SK-N-SH (cell line): Measurements from ENCODE around the gene METRNL. TPM values are rescaled to one million over a fixed set of nuclear protein-coding genes. Genes with fewer than 3 reads are reported as not detected.

ENCODE experiments used
- CTCF ChIA-PET: fragments of 300-600, 350-600 bp; formaldehyde crosslinking; extraction: SDS; loops from one replicate; lab custom pipeline; 2021; lab: Yijun Ruan, JAX
- POLR2A ChIA-PET: fragments of 350-600 bp; sonication (Branson Sonifier 250); formaldehyde crosslinking; extraction: SDS; loops from one replicate; lab custom pipeline; 2020; ENCODE audit warnings: antibody characterized with exemption, inconsistent platforms; lab: Yijun Ruan, JAX
- DNase-seq: peaks from one replicate; pipeline ENCODE4 v3.0.0; 2012
- H2AFZ ChIP-seq: fragments of 200-600 bp; sonication (generic); 2 replicates; pipeline ENCODE4 v1.8.1; 2016; ENCODE audit warnings: antibody characterized with exemption, mild to moderate bottlenecking, low read depth
- H3F3A ChIP-seq: fragments of 200-600 bp; sonication (generic); replicated peaks from 2 replicates; pipeline ENCODE3; 2016; ENCODE audit warnings: antibody characterized with exemption, mild to moderate bottlenecking; ENCODE audit not compliant: insufficient read depth
- H3K27ac ChIP-seq, 2 experiments: fragments of 200-500 bp in 1 of 2; fragments of 200-600 bp in 1 of 2; sonication (Bioruptor generic) in 1 of 2; sonication (generic), shearing (Covaris generic) in 1 of 2; 2 replicates each; pipeline versions ENCODE4 v1.5.1 to v1.6.1; 2014 to 2016; ENCODE audit warnings: low read depth in 2 of 2, inconsistent platforms in 1 of 2, low read length in 1 of 2, mild to moderate bottlenecking in 1 of 2, mixed read lengths in 1 of 2
- H3K27me3 ChIP-seq: fragments of 200-600 bp; sonication (generic), shearing (Covaris generic); 2 replicates; pipeline ENCODE4 v1.6.1; 2016; ENCODE audit warnings: mixed run types; ENCODE audit not compliant: insufficient read depth
- H3K36me3 ChIP-seq, 2 experiments: fragments of 200-500 bp in 1 of 2; fragments of 200-600 bp in 1 of 2; sonication (Bioruptor generic) in 1 of 2; sonication (generic) in 1 of 2; replicated peaks in 1 of 2; 2 replicates each; pipeline versions ENCODE3 to v1.5.1; 2014 to 2016; ENCODE audit warnings: low read length in 1 of 2, mild to moderate bottlenecking in 1 of 2; ENCODE audit not compliant: insufficient read depth in 2 of 2, control insufficient read depth in 1 of 2
- H3K4me1 ChIP-seq, 2 experiments: fragments of 200-500 bp in 1 of 2; fragments of 200-600 bp in 1 of 2; sonication (Bioruptor generic) in 1 of 2; sonication (generic), shearing (Covaris generic) in 1 of 2; 2 replicates each; pipeline versions ENCODE4 v1.5.1 to v1.6.1; 2014 to 2016; ENCODE audit warnings: low read depth in 1 of 2, low read length in 1 of 2, mixed run types in 1 of 2; ENCODE audit not compliant: insufficient read depth in 2 of 2, control insufficient read depth in 1 of 2
- H3K4me2 ChIP-seq: fragments of 200-600 bp; sonication (generic), shearing (Covaris generic); 2 replicates; pipeline ENCODE4 v1.6.1; 2017; ENCODE audit warnings: mixed run types
- H3K4me3 ChIP-seq, 2 experiments: fragments of 200-500 bp in 1 of 2; fragments of 200-600 bp in 1 of 2; sonication (Bioruptor generic) in 1 of 2; sonication (generic), shearing (Covaris generic) in 1 of 2; 2 replicates each; pipeline versions ENCODE4 v1.5.1 to v1.8.1; 2014 to 2016; ENCODE audit warnings: low read depth in 2 of 2, inconsistent platforms in 1 of 2, low read length in 1 of 2, mild to moderate bottlenecking in 1 of 2, mixed read lengths in 1 of 2, moderate library complexity in 1 of 2
- H3K79me2 ChIP-seq: fragments of 200-600 bp; sonication (generic); 2 replicates; pipeline ENCODE4 v1.8.1; 2017; ENCODE audit warnings: mild to moderate bottlenecking; ENCODE audit not compliant: insufficient read depth
- H3K9ac ChIP-seq: fragments of 200-600 bp; sonication (generic); 2 replicates; pipeline ENCODE4 v1.6.1; 2017; ENCODE audit warnings: mixed run types
- H3K9me2 ChIP-seq: fragments of 200-600 bp; sonication (generic); 2 replicates; pipeline ENCODE4 v1.6.1; 2017; ENCODE audit warnings: mixed run types
- H3K9me3 ChIP-seq: fragments of 200-600 bp; sonication (generic); 2 replicates; pipeline ENCODE4 v1.6.1; 2017; ENCODE audit warnings: mixed run types, mild to moderate bottlenecking, moderate library complexity
- H4K20me1 ChIP-seq: fragments of 200-600 bp; sonication (generic); 2 replicates; pipeline ENCODE4 v1.6.1; 2017; ENCODE audit warnings: mild to moderate bottlenecking, mixed run types; ENCODE audit not compliant: insufficient read depth
- EP300 ChIP-seq, 2 experiments: IDR thresholded peaks; 2 replicates each; pipeline versions ENCODE4 v1.4.0 to v1.6.1; 2012; ENCODE audit warnings: borderline replicate concordance in 1 of 2, low read depth in 1 of 2, low read length in 1 of 2
- EZH2phosphoT487 ChIP-seq: fragments of 200-600 bp; sonication (generic); IDR thresholded peaks from 2 replicates; pipeline ENCODE4 v1.6.1; 2017; ENCODE audit warnings: low read depth, mixed run types, mild to moderate bottlenecking, antibody characterized with exemption, moderate library complexity, borderline replicate concordance
- FOSL2 ChIP-seq: IDR thresholded peaks from 2 replicates; pipeline ENCODE4 v1.4.0; 2012; ENCODE audit warnings: low read depth, mild to moderate bottlenecking, moderate library complexity, borderline replicate concordance
- FOXJ3 ChIP-seq: sonication (generic); formaldehyde crosslinking; IDR thresholded peaks from 2 replicates; pipeline ENCODE4 v1.5.1; 2020; ENCODE audit warnings: mild to moderate bottlenecking, missing genetic modification reagents
- GATA2 ChIP-seq: sonication (generic); formaldehyde crosslinking; IDR thresholded peaks from 2 replicates; pipeline ENCODE4 v1.5.0; 2020; ENCODE audit warnings: mild to moderate bottlenecking, missing genetic modification reagents
- IRF3 ChIP-seq: fragments of 150-350 bp; IDR thresholded peaks from 2 replicates; pipeline ENCODE4 v1.6.1; 2016; ENCODE audit warnings: mild to moderate bottlenecking, low read depth, low read length
- MEF2A ChIP-seq: IDR thresholded peaks from 2 replicates; pipeline ENCODE4 v1.4.0; 2012; ENCODE audit warnings: low read depth, borderline replicate concordance
- MXI1 ChIP-seq: IDR thresholded peaks from 2 replicates; pipeline ENCODE4 v1.6.1; 2012; ENCODE audit warnings: mild to moderate bottlenecking, low read depth, low read length, improper control_type of control experiment
- NFIC ChIP-seq: IDR thresholded peaks from 2 replicates; pipeline ENCODE4 v1.4.0; 2012; ENCODE audit warnings: borderline replicate concordance
- NRF1 ChIP-seq: IDR thresholded peaks from 2 replicates; pipeline ENCODE4 v1.6.1; 2012; ENCODE audit warnings: low read depth, mild to moderate bottlenecking, low read length
- PBX3 ChIP-seq: IDR thresholded peaks from 2 replicates; pipeline ENCODE4; 2012
- REST ChIP-seq: IDR thresholded peaks from 2 replicates; pipeline ENCODE4 v1.6.1; 2012; ENCODE audit warnings: mild to moderate bottlenecking, low read depth, low read length, moderate library complexity
- RXRA ChIP-seq: IDR thresholded peaks from 2 replicates; pipeline ENCODE4 v1.4.0; 2012; ENCODE audit warnings: low read depth, mild to moderate bottlenecking, borderline replicate concordance
- SIN3A ChIP-seq: IDR thresholded peaks from 2 replicates; pipeline ENCODE4 v1.6.1; 2012; ENCODE audit warnings: low read depth, mild to moderate bottlenecking, low read length, moderate library complexity, borderline replicate concordance
- SMC3 ChIP-seq: IDR thresholded peaks from 2 replicates; pipeline ENCODE4 v1.6.1; 2012; ENCODE audit warnings: low read depth, low read length, improper control_type of control experiment
- TAF1 ChIP-seq: IDR thresholded peaks from 2 replicates; pipeline ENCODE4 v1.6.1; 2012; ENCODE audit warnings: low read depth, mild to moderate bottlenecking, low read length, moderate library complexity, borderline replicate concordance
- USF1 ChIP-seq: IDR thresholded peaks from 2 replicates; pipeline ENCODE4 v1.4.0; 2012; ENCODE audit warnings: low read depth, borderline replicate concordance
- WGBS: methylation state at CpG from one replicate; pipeline ENCODE4 v1.1.6; 2017; ENCODE audit warnings: low lambda C conversion rate; 5-methylcytosine and 5-hydroxymethylcytosine counted together
- polyA plus RNA-seq, 3 experiments: library from polyadenylated mRNA; depleted of rRNA; stranded (reverse); fragments of >200 nt; gene quantifications; 2 replicates each; pipeline ENCODE4 v1.2.3, GENCODE V29; 2012

Gene METRNL
- polyA plus RNA-seq, 1 of the 3 experiments (the other 2 are of a cell fraction): 75.5 TPM

GRCh38 chr17:83100853-83101391 is 21.5 kb downstream of the METRNL start:
- H3K4me2 ChIP-seq: no peak overlapping the region
- peaks cover 9 to 10% of the 10 kb centered on the region in 2 experiments for H3K36me3 ChIP-seq
- TF ChIP-seq PBX3 (no peak), GATA2 (no peak), SIN3A (no peak)
- H3K4me3 ChIP-seq: no peak overlapping the region
- no peaks in the 10 kb centered on the region for H3K9me3 ChIP-seq
- H3K9me2 ChIP-seq: no peaks in the 10 kb centered on the region
- H3K4me1 ChIP-seq: peaks cover 20 to 35% of the 10 kb centered on the region in 2 experiments; a peak in 3 of 4 replicates
- H3K27ac ChIP-seq: no peak overlapping the region
- 75% methylated on average over 14 of the region's 22 CpGs for WGBS
- ChIA-PET POLR2A (no interaction called here), CTCF (interaction anchor here (0.9 kb wide), 1 partner anchor 83 kb away, joined by 3 read pairs; no protein-coding TSS in a partner anchor)
- no peak overlapping the region for H2AFZ ChIP-seq
- H3F3A ChIP-seq: peaks cover 30% of the 10 kb centered on the region
- H3K9ac ChIP-seq: no peak overlapping the region
- no peak for DNase-seq
- no peaks in the 10 kb centered on the region for H3K27me3 ChIP-seq
- H4K20me1 ChIP-seq: peaks cover 24% of the 10 kb centered on the region
- H3K79me2 ChIP-seq: no peaks in the 10 kb centered on the region

GRCh38 chr17:83101805-83102480 is 22.5 kb downstream of the METRNL start:
- POLR2A ChIA-PET: no interaction called here
- Histone ChIP-seq H3K4me3 (no peak overlapping the region), H3K27me3 (no peaks in the 10 kb centered on the region), H3K27ac (no peak overlapping the region), H3K79me2 (no peaks in the 10 kb centered on the region), H2AFZ (no peak overlapping the region), H3K9me2 (no peaks in the 10 kb centered on the region), H3K9me3 (no peaks in the 10 kb centered on the region), H3K4me2 (no peak overlapping the region), H3K4me1 (peaks cover 20 to 35% of the 10 kb centered on the region in 2 experiments; a peak in 3 of 4 replicates), H3K36me3 (no peaks in the 10 kb centered on the region), H3F3A (peaks cover 33% of the 10 kb centered on the region), H4K20me1 (peaks cover 13% of the 10 kb centered on the region), H3K9ac (no peak overlapping the region)
- CTCF ChIA-PET: interaction anchor here (1.2 kb wide), 1 partner anchor 334 kb away, joined by 3 read pairs; no protein-coding TSS in a partner anchor
- 81% methylated on average over 13 of the region's 22 CpGs for WGBS
- DNase-seq: no peak
- TF ChIP-seq RXRA (no peak), EP300 (IDR thresholded peaks at IDR 0.05; ENCODE audit: borderline replicate concordance in 1 of 2, low read depth in 1 of 2, low read length in 1 of 2) (no peak), FOXJ3 (no peak), MEF2A (no peak), FOSL2 (no peak), TAF1 (no peak), PBX3 (no peak), IRF3 (no peak), SMC3 (no peak), NFIC (no peak), NRF1 (no peak), MXI1 (no peak), REST (no peak), EZH2phosphoT487 (no peak), USF1 (no peak)
